Measurements from ENCODE around the gene MUC22. TPM values are rescaled to one million over a fixed set of nuclear protein-coding genes. Genes with fewer than 3 reads are reported as not detected.

Gene MUC22
- total RNA-seq (not detected), polyA plus RNA-seq (not detected)

DNA sequence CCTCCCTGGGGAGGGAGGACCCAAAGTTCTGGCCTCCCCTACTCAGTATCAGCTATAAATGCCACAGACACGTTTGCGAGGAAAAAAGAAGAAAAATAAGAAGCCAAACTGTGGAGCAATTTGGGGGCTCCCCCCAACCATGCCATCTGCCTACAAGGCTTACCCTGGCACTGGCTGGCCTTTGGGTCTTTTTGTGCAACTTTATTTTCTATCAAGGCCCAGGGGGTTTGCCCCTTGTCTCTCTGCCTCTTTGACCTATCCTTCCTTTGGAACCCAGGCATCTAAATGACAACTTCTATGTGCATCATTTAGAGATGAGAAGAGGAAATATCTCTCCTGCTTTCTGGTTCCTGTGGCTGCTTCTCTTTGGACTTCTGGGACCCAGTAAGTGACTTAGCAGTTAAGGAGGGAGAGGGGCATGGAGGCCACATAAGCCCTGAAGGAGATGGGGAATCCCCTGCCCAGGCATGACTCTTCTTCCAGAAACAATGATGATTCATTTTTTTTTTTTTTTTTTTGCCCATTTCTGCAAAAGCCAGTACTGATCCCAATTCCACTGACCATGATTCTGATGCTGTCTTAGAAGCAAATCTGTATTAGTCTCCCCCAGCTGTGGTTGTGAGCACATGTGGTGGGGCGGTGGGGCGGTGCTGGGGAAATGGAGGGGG is at the start of gene MUC22:
Gene MUC22 (plus strand): TSS at position 82 of the 668 bp plus-strand sequence. CDS start 233 bp downstream, at position 315.
- Mint-ChIP-seq H3K27ac (no peak within 1 kb of the TSS), H3K4me1 (no peaks in the 10 kb centered on the region), H3K9me3 (peaks cover 0 to 2% (median 0%) of the 10 kb centered on the region in 7 donors), H3K36me3 (no peaks in the 10 kb centered on the region), H3K27me3 (peaks cover 44% of the 10 kb centered on the region), H3K4me3 (no peak within 1 kb of the TSS)
- DNase-seq (no peak), ATAC-seq (ENCODE audit: low read depth in 2 of 2) (no peak)
- H3K4me1 ChIP-seq (ENCODE audit: control insufficient read depth, insufficient read depth, low read length, poor library complexity, severe bottlenecking): no peaks in the 10 kb centered on the region
- H3K27ac ChIP-seq (ENCODE audit: insufficient read depth, low read length, poor library complexity, severe bottlenecking): no peak within 1 kb of the TSS
- peaks cover 14% of the 10 kb centered on the region for H3K27me3 ChIP-seq (ENCODE audit: control insufficient read depth, insufficient read depth, low read length)
- H3K36me3 ChIP-seq (ENCODE audit: control insufficient read depth, insufficient read depth, low read length): no peaks in the 10 kb centered on the region
- H3K9me3 ChIP-seq (ENCODE audit: control insufficient read depth in 2 of 2, low read length in 2 of 2): peaks cover 0 to 6% of the 10 kb centered on the region in 2 experiments
- no peak within 1 kb of the TSS for H3K4me3 ChIP-seq (ENCODE audit: low read depth, low read length)

DNA sequence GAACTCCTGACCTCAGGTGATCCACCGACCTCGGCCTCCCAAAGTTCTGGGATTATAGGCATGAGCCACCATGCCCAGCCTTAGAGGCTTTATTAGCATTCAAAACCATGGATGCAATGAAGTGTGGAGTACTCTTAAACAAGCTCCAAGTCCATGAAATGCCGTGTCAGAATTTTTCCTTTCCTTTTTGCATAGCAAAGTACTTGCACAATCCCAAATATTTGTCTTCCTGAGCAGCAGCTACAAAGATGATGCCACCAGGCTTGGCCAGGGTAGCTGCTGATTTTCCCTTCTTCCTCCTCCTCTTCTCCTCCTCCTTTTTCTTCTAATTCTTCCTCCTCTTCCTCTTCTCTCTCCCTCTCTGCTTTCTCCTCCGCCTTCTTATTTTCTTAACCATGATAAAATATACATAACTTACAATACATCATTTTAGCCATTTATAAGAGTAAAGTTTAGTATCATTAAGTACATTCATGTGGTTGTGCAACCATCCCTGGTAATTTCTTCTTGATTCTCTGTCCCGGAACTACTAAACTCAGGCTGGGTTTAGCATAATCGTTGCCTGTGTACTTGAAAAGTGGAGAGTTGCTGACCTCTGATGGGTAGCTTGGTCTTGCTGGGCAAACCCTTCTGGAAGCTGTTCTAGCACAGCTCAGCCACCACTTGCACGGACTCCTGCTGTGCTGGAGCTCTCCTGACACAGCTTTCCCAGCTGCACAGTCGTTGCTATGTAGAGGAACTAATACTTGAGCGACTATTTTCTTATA is 49.2 kb upstream of the MUC22 start:
- Histone ChIP-seq H3K4me3 (ENCODE audit: low read depth, low read length) (no peak overlapping the region), H3K36me3 (ENCODE audit: control insufficient read depth, insufficient read depth, low read length) (no peaks in the 10 kb centered on the region), H3K27me3 (ENCODE audit: control insufficient read depth, insufficient read depth, low read length) (peaks cover 5% of the 10 kb centered on the region), H3K9me3 (ENCODE audit: control insufficient read depth in 2 of 2, low read length in 2 of 2) (no peaks in the 10 kb centered on the region), H3K4me1 (ENCODE audit: control insufficient read depth, insufficient read depth, low read length, poor library complexity, severe bottlenecking) (peaks cover 2% of the 10 kb centered on the region), H3K27ac (ENCODE audit: insufficient read depth, low read length, poor library complexity, severe bottlenecking) (no peak overlapping the region)
- peaks cover 3% of the 10 kb centered on the region for H3K36me3 Mint-ChIP-seq
- DNase-seq (no peak), ATAC-seq (ENCODE audit: low read depth in 2 of 2) (no peak)
- peaks cover 49% of the 10 kb centered on the region for H3K27me3 Mint-ChIP-seq
- H3K4me3 Mint-ChIP-seq: no peak overlapping the region
- H3K27ac Mint-ChIP-seq: peak overlapping the region in 1 of 3 donors; percentile 52
- peaks cover 0 to 13% (median 6%) of the 10 kb centered on the region in 4 donors for H3K4me1 Mint-ChIP-seq
- peaks cover 0 to 4% (median 0%) of the 10 kb centered on the region in 7 donors for H3K9me3 Mint-ChIP-seq

- ATAC-seq (ENCODE audit: low read depth in 2 of 2): no peak
- Histone ChIP-seq H3K27me3 (ENCODE audit: control insufficient read depth, insufficient read depth, low read length) (peaks cover 5% of the 10 kb centered on the region), H3K9me3 (ENCODE audit: control insufficient read depth in 2 of 2, low read length in 2 of 2) (no peaks in the 10 kb centered on the region), H3K27ac (ENCODE audit: insufficient read depth, low read length, poor library complexity, severe bottlenecking) (no peak overlapping the region), H3K4me1 (ENCODE audit: control insufficient read depth, insufficient read depth, low read length, poor library complexity, severe bottlenecking) (no peaks in the 10 kb centered on the region), H3K4me3 (ENCODE audit: low read depth, low read length) (no peak overlapping the region), H3K36me3 (ENCODE audit: control insufficient read depth, insufficient read depth, low read length) (no peaks in the 10 kb centered on the region)
- H3K36me3 Mint-ChIP-seq: peaks cover 3% of the 10 kb centered on the region
- H3K27ac Mint-ChIP-seq: no peak overlapping the region
- peaks cover 0 to 6% (median 4%) of the 10 kb centered on the region in 4 donors for H3K4me1 Mint-ChIP-seq
- peaks cover 59% of the 10 kb centered on the region for H3K27me3 Mint-ChIP-seq
- H3K9me3 Mint-ChIP-seq: peaks cover 0 to 3% (median 0%) of the 10 kb centered on the region in 7 donors
- H3K4me3 Mint-ChIP-seq: no peak overlapping the region
- no peak for DNase-seq
Observed at GRCh38 chr6:30962716-30963115, 47.6 kb upstream of the MUC22 start.

GRCh38 chr6:30963641-30964040 is 46.6 kb upstream of the MUC22 start:
- Mint-ChIP-seq H3K36me3 (peaks cover 3% of the 10 kb centered on the region), H3K27me3 (peaks cover 59% of the 10 kb centered on the region), H3K4me1 (peaks cover 0 to 6% (median 4%) of the 10 kb centered on the region in 4 donors), H3K4me3 (no peak overlapping the region), H3K27ac (no peak overlapping the region), H3K9me3 (peaks cover 0 to 1% (median 0%) of the 10 kb centered on the region in 7 donors)
- Histone ChIP-seq H3K4me3 (ENCODE audit: low read depth, low read length) (no peak overlapping the region), H3K36me3 (ENCODE audit: control insufficient read depth, insufficient read depth, low read length) (no peaks in the 10 kb centered on the region), H3K9me3 (ENCODE audit: control insufficient read depth in 2 of 2, low read length in 2 of 2) (no peaks in the 10 kb centered on the region), H3K27ac (ENCODE audit: insufficient read depth, low read length, poor library complexity, severe bottlenecking) (no peak overlapping the region), H3K27me3 (ENCODE audit: control insufficient read depth, insufficient read depth, low read length) (peaks cover 5% of the 10 kb centered on the region), H3K4me1 (ENCODE audit: control insufficient read depth, insufficient read depth, low read length, poor library complexity, severe bottlenecking) (no peaks in the 10 kb centered on the region)
- DNase-seq (no peak), ATAC-seq (ENCODE audit: low read depth in 2 of 2) (no peak)

DNA sequence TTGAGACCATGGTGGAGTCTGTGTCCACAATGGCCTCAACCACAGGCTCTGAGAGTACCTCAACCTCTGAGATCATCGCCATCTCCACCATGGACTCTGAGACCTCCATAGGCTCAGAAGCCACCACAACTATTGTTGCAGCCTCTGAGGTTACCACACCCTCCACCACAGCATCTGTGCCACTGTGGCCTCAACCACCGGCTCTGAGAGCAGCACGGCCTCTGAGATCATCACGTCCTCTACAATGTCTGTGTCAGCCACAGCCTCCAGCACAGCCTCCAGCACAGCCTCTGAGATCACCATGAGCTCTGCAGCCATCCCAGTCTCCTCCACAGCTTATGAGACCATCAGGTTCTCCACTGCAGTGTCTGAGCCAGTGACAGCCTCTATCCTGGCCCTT is 46.2 kb upstream of the MUC22 start:
- no peak for ATAC-seq (ENCODE audit: low read depth in 2 of 2)
- H3K27ac Mint-ChIP-seq: no peak overlapping the region
- H3K36me3 Mint-ChIP-seq: peaks cover 3% of the 10 kb centered on the region
- peaks cover 5% of the 10 kb centered on the region for H3K27me3 ChIP-seq (ENCODE audit: control insufficient read depth, insufficient read depth, low read length)
- H3K4me1 ChIP-seq (ENCODE audit: control insufficient read depth, insufficient read depth, low read length, poor library complexity, severe bottlenecking): no peaks in the 10 kb centered on the region
- peak in 1 of 3 donors; percentile 13 for DNase-seq
- H3K27me3 Mint-ChIP-seq: peaks cover 57% of the 10 kb centered on the region
- no peaks in the 10 kb centered on the region for H3K9me3 ChIP-seq (ENCODE audit: control insufficient read depth in 2 of 2, low read length in 2 of 2)
- no peak overlapping the region for H3K4me3 ChIP-seq (ENCODE audit: low read depth, low read length)
- H3K9me3 Mint-ChIP-seq: peaks cover 0 to 1% (median 0%) of the 10 kb centered on the region in 7 donors
- no peak overlapping the region for H3K4me3 Mint-ChIP-seq
- no peaks in the 10 kb centered on the region for H3K36me3 ChIP-seq (ENCODE audit: control insufficient read depth, insufficient read depth, low read length)
- H3K4me1 Mint-ChIP-seq: peaks cover 0 to 6% (median 4%) of the 10 kb centered on the region in 4 donors
- no peak overlapping the region for H3K27ac ChIP-seq (ENCODE audit: insufficient read depth, low read length, poor library complexity, severe bottlenecking)

DNA sequence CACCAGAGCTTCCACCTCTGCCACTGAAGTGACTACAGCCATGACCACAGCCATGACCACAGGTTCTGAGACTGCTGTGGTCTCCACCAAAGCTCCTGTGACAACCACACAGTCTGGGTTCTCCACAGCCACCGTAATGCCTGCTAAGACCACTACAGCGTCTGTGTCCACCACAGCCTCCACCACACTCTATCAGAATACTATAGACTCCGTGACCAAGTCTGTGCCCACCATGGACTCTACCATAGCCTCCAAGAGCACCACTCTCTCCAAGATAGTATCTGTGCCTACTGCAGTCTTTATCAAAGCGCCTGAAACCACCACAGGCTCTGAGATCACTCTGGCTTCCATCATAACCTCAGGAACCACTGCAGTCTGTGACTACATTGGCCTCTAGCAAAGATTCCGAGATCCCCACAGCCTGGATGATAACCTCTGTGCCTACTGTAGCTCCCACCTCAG is 45.1 kb upstream of the MUC22 start:
- H3K27ac ChIP-seq (ENCODE audit: insufficient read depth, low read length, poor library complexity, severe bottlenecking): no peak overlapping the region
- Mint-ChIP-seq H3K27me3 (peaks cover 53% of the 10 kb centered on the region), H3K4me1 (peaks cover 0 to 6% (median 4%) of the 10 kb centered on the region in 4 donors), H3K27ac (peak overlapping the region in 2 of 3 donors; percentile 1 to 32), H3K36me3 (peaks cover 3% of the 10 kb centered on the region), H3K4me3 (no peak overlapping the region), H3K9me3 (peaks cover 0 to 1% (median 0%) of the 10 kb centered on the region in 7 donors)
- H3K9me3 ChIP-seq (ENCODE audit: control insufficient read depth in 2 of 2, low read length in 2 of 2): no peaks in the 10 kb centered on the region
- no peaks in the 10 kb centered on the region for H3K36me3 ChIP-seq (ENCODE audit: control insufficient read depth, insufficient read depth, low read length)
- H3K27me3 ChIP-seq (ENCODE audit: control insufficient read depth, insufficient read depth, low read length): peaks cover 5% of the 10 kb centered on the region
- DNase-seq (no peak), ATAC-seq (ENCODE audit: low read depth in 2 of 2) (no peak)
- no peak overlapping the region for H3K4me3 ChIP-seq (ENCODE audit: low read depth, low read length)
- no peaks in the 10 kb centered on the region for H3K4me1 ChIP-seq (ENCODE audit: control insufficient read depth, insufficient read depth, low read length, poor library complexity, severe bottlenecking)

- Histone ChIP-seq H3K36me3 (ENCODE audit: control insufficient read depth, insufficient read depth, low read length) (no peaks in the 10 kb centered on the region), H3K9me3 (ENCODE audit: control insufficient read depth in 2 of 2, low read length in 2 of 2) (no peaks in the 10 kb centered on the region), H3K27ac (ENCODE audit: insufficient read depth, low read length, poor library complexity, severe bottlenecking) (no peak overlapping the region), H3K27me3 (ENCODE audit: control insufficient read depth, insufficient read depth, low read length) (peaks cover 5% of the 10 kb centered on the region), H3K4me3 (ENCODE audit: low read depth, low read length) (no peak overlapping the region), H3K4me1 (ENCODE audit: control insufficient read depth, insufficient read depth, low read length, poor library complexity, severe bottlenecking) (no peaks in the 10 kb centered on the region)
- ATAC-seq (ENCODE audit: low read depth in 2 of 2): no peak
- DNase-seq: peak in 1 of 3 donors; percentile 20
- Mint-ChIP-seq H3K27me3 (peaks cover 45% of the 10 kb centered on the region), H3K36me3 (peaks cover 3% of the 10 kb centered on the region), H3K9me3 (no peaks in the 10 kb centered on the region), H3K4me1 (peaks cover 0 to 6% (median 4%) of the 10 kb centered on the region in 4 donors), H3K27ac (no peak overlapping the region), H3K4me3 (no peak overlapping the region)
Observed at GRCh38 chr6:30966154-30966553, 44.1 kb upstream of the MUC22 start.
